B cell (primary cell): ENCODE measurements around the gene SMIM35. TPM values are rescaled to one million over a fixed set of nuclear protein-coding genes. Genes with fewer than 3 reads are reported as not detected.

ENCODE experiments used
- ATAC-seq: fragments of 200-7000 bp; cut with Tn5 transposase; one replicate; pipeline ENCODE4 v1.10.0; 2021; ENCODE audit warnings: low read depth, mild to moderate bottlenecking, moderate number of reproducible peaks, moderate library complexity
- CTCF ChIA-PET: fragments of 350-600 bp; sonication (Branson Sonifier 250); formaldehyde crosslinking; loops from one replicate; lab custom pipeline; 2021; ENCODE audit warnings: antibody characterized with exemption, inconsistent platforms; lab: Charles Lee
- POLR2A ChIA-PET: fragments of 350-600 bp; sonication (Branson Sonifier 250); formaldehyde crosslinking; loops from one replicate; lab custom pipeline; 2021; ENCODE audit warnings: antibody characterized with exemption; lab: Charles Lee
- DNase-seq: peaks from one replicate; pipeline ENCODE4 v3.0.0; 2013
- H2AFZ ChIP-seq: 2 replicates; pipeline ENCODE4 v1.6.1; 2012; ENCODE audit warnings: mild to moderate bottlenecking, low read depth, low read length; ENCODE audit not compliant: insufficient read depth, poor library complexity, severe bottlenecking
- H3K27ac ChIP-seq, 2 donors: 1 replicate in 1 of 2; 2 replicates in 1 of 2; pipeline ENCODE4 v1.5.1; 2012 to 2013; ENCODE audit warnings: low read length in 2 of 2, mild to moderate bottlenecking in 2 of 2, moderate library complexity in 1 of 2
- H3K27me3 ChIP-seq, 4 experiments: fragments of 200-600 bp in 1 of 4; sonication (generic) in 1 of 4; replicated peaks in 1 of 4; 1 replicate in 2 of 4; 2 replicates in 2 of 4; pipeline versions ENCODE4 v1.6.1 to v1.7.0; 2013 to 2016; ENCODE audit warnings: low read length in 3 of 4, mild to moderate bottlenecking in 2 of 4, mixed read lengths in 1 of 4, moderate library complexity in 1 of 4; ENCODE audit not compliant: insufficient read depth in 4 of 4, control insufficient read depth in 3 of 4; ENCODE audit errors: control extremely low read depth in 1 of 4
- H3K36me3 ChIP-seq, 2 experiments: replicated peaks in 1 of 2; 1 replicate in 1 of 2; 2 replicates in 1 of 2; pipeline versions ENCODE4 v1.6.1 to v1.7.1; 2013; ENCODE audit warnings: low read length in 1 of 2; ENCODE audit not compliant: insufficient read depth in 2 of 2, control insufficient read depth in 1 of 2; ENCODE audit errors: control extremely low read depth in 1 of 2, extremely low read depth in 1 of 2
- H3K4me1 ChIP-seq, 2 donors: fragments of 200-600 bp in 1 of 2; sonication (generic) in 1 of 2; 1 replicate in 1 of 2; 2 replicates in 1 of 2; pipeline versions ENCODE4 v1.5.1 to v1.6.1; 2013 to 2017; ENCODE audit warnings: low read length in 2 of 2; ENCODE audit not compliant: control insufficient read depth in 2 of 2, insufficient read depth in 2 of 2
- H3K4me2 ChIP-seq: replicated peaks from 2 replicates; pipeline ENCODE3; 2012; ENCODE audit warnings: mild to moderate bottlenecking, low read depth, low read length; ENCODE audit not compliant: poor library complexity, severe bottlenecking
- H3K4me3 ChIP-seq, 5 experiments: fragments of 200-600 bp in 1 of 5; sonication (generic) in 1 of 5; 1 replicate in 3 of 5; 2 replicates in 2 of 5; pipeline versions ENCODE4 v1.5.1 to v1.7.0; 2011 to 2016; ENCODE audit warnings: low read length in 4 of 5, mild to moderate bottlenecking in 4 of 5, low read depth in 2 of 5, control low read depth in 1 of 5, moderate library complexity in 1 of 5; ENCODE audit not compliant: insufficient read depth in 1 of 5; ENCODE audit errors: control extremely low read depth in 1 of 5, extremely low read depth in 1 of 5
- H3K79me2 ChIP-seq: fragments of 200-600 bp; sonication (generic); one replicate; pipeline ENCODE4 v1.6.0; 2016; ENCODE audit warnings: low read length; ENCODE audit not compliant: control insufficient read depth, insufficient read depth
- H3K9ac ChIP-seq: fragments of 200-600 bp; sonication (generic); 2 replicates; pipeline ENCODE4 v1.6.1; 2017; ENCODE audit warnings: mild to moderate bottlenecking, low read length, moderate library complexity
- H3K9me3 ChIP-seq, 3 donors: one replicate each; pipeline versions ENCODE4 v1.6.1 to v1.7.1; 2013; ENCODE audit warnings: low read length in 2 of 3; ENCODE audit not compliant: control insufficient read depth in 2 of 3, insufficient read depth in 1 of 3; ENCODE audit errors: control extremely low read depth in 1 of 3
- H4K20me1 ChIP-seq: 2 replicates; pipeline ENCODE4 v1.6.0; 2012; ENCODE audit warnings: mild to moderate bottlenecking, low read length; ENCODE audit not compliant: insufficient read depth, control insufficient read depth, poor library complexity, severe bottlenecking
- H3K27ac Mint-ChIP-seq: one replicate; pipeline ENCODE4 v1.8.0; 2021; ENCODE audit warnings: mixed read lengths
- H3K27me3 Mint-ChIP-seq: one replicate; pipeline ENCODE4 v1.8.0; 2021; ENCODE audit warnings: mixed read lengths
- H3K4me1 Mint-ChIP-seq: one replicate; pipeline ENCODE4 v1.8.0; 2021; ENCODE audit warnings: mixed read lengths
- H3K4me3 Mint-ChIP-seq: one replicate; pipeline ENCODE4 v1.8.0; 2021; ENCODE audit warnings: mixed read lengths
- H3K9me3 Mint-ChIP-seq: one replicate; pipeline ENCODE4 v1.8.0; 2022; ENCODE audit warnings: mixed read lengths; ENCODE audit not compliant: insufficient read depth
- EZH2 ChIP-seq: IDR thresholded peaks from 2 replicates; pipeline ENCODE4 v1.6.1; 2012; ENCODE audit warnings: borderline replicate concordance, low read depth, mild to moderate bottlenecking, moderate library complexity, low read length; ENCODE audit not compliant: insufficient read depth, poor library complexity, severe bottlenecking
- WGBS: methylation state at CpG from one replicate; pipeline ENCODE4 v1.1.5; 2013; ENCODE audit warnings: missing lambda C conversion rate; ENCODE audit not compliant: insufficient coverage; 5-methylcytosine and 5-hydroxymethylcytosine counted together
- intact Hi-C: fragments of 100-400 bp; cut with micrococcal nuclease; formaldehyde crosslinking; loops from one replicate; pipeline ENCODE4 v1.10.0; 2022
- polyA plus RNA-seq: library from polyadenylated mRNA; depleted of rRNA; stranded (reverse); fragments of >200 nt; gene quantifications from 2 replicates; pipeline ENCODE4 v1.2.3, GENCODE V29; 2012
- total RNA-seq, 2 donors: library from RNA; stranded (reverse); fragments of 120-200 nt in 1 of 2; gene quantifications; 1 replicate in 1 of 2; 2 replicates in 1 of 2; pipeline versions ENCODE4 v1.2.3 to v1.2.4, GENCODE V29; 2013 to 2022
- TF ChIP-seq, protein P1 (sequence below): fragments of 200-600 bp; IDR thresholded peaks from one replicate; pipeline ENCODE4 v1.8.0; 2022; ENCODE audit warnings: antibody characterized with exemption, mild to moderate bottlenecking

The SMIM35 gene
- total and polyA plus RNA-seq, 2 donors (not counting 1 experiment from before 2014, with no cell fraction given), result 1.3 to 4.5 TPM

DNA sequence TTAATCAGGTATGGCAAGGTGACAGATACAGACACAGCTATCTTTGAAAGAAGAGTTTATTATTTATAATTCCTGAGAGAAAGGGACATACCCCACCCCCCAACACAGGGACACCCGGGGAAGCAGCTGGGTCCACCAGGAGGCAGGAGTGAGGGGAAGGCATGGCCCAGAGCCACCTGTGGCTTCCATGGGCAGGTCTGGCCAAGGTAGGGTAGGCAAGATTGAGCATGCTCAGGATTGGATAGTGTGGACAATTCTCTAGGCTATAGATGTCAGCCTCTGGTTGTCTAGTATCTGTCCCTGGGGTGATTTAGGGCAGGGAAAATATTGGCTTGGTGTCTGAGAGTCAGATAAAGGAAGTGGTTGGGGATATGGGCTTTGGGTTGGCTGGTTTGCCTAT is 27.5 kb upstream of the SMIM35 start:
- H3K9ac ChIP-seq, result no peak overlapping the region
- H3K9me3 ChIP-seq, result no peaks in the 10 kb centered on the region
- H3K4me3 ChIP-seq, result no peak overlapping the region
- H3K4me1 Mint-ChIP-seq, result peaks cover 9% of the 10 kb centered on the region
- peaks cover 6 to 12% of the 10 kb centered on the region in 2 donors for H3K4me1 ChIP-seq
- TF ChIP-seq EZH2, result no peak
- no peaks in the 10 kb centered on the region for H3K9me3 Mint-ChIP-seq
- no CpG with 5 or more reads among the region's 1 CpG for WGBS
- no peak overlapping the region for H3K4me3 Mint-ChIP-seq
- no peak overlapping the region for H3K27ac ChIP-seq
- ChIA-PET POLR2A (no interaction called here), CTCF (no interaction called here)
- intact Hi-C loops, result no loop called here
- H4K20me1 ChIP-seq, result no peaks in the 10 kb centered on the region
- H3K79me2 ChIP-seq, result no peaks in the 10 kb centered on the region
- peaks cover 19% of the 10 kb centered on the region for H3K27me3 Mint-ChIP-seq
- no peak overlapping the region for H2AFZ ChIP-seq
- DNase-seq, result no peak
- H3K36me3 ChIP-seq, result no peaks in the 10 kb centered on the region
- H3K4me2 ChIP-seq, result no peak overlapping the region
- peaks cover 0 to 7% (median 2%) of the 10 kb centered on the region in 4 experiments for H3K27me3 ChIP-seq
- ATAC-seq, result no peak
- no peak overlapping the region for H3K27ac Mint-ChIP-seq

DNA sequence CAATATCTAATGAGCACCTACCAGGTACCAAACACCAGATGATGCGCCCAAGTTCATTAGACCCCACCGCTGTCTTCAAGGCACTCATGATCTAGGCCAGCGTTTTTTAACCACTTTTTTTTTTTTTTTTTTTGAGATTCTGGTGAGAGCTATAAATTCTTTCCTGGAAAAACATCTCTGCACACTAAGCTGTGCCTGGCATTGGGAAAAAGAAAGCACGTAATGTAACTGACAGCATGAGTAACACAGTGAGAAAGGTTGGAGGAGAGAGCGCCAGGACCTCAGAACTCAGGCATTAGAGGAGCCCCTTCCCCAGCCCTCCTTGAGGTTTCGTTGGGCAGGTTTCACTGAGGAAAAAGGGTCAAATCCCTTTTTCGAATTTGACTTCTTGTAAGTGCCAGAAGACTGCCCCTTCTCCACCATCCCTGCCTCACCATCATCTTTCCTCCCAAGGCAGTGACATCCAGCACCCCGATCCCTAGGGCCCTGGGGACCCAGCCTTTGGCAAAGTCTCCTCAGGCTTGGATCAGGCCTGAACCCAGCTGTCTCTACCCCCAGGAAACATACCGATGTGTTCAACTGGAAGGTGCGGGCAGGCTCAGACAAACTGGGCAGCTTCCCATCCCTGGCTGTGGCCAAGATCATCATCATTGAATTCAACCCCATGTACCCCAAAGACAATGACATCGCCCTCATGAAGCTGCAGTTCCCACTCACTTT is 26.1 kb upstream of the SMIM35 start:
- no peaks in the 10 kb centered on the region for H3K9me3 Mint-ChIP-seq
- ChIA-PET CTCF (interaction anchor here (0.6 kb wide), 1 partner anchor 22 kb away, joined by 3 read pairs; no protein-coding TSS in a partner anchor), POLR2A (no interaction called here)
- H3K4me3 Mint-ChIP-seq, result no peak overlapping the region
- Histone ChIP-seq H3K4me2 (no peak overlapping the region), H3K9me3 (no peaks in the 10 kb centered on the region), H4K20me1 (no peaks in the 10 kb centered on the region), H2AFZ (no peak overlapping the region), H3K9ac (no peak overlapping the region), H3K36me3 (no peaks in the 10 kb centered on the region), H3K79me2 (no peaks in the 10 kb centered on the region), H3K4me1 (peaks cover 5 to 7% of the 10 kb centered on the region in 2 donors), H3K4me3 (no peak overlapping the region), H3K27ac (no peak overlapping the region), H3K27me3 (peaks cover 0 to 7% (median 2%) of the 10 kb centered on the region in 4 experiments)
- H3K4me1 Mint-ChIP-seq, result peaks cover 4% of the 10 kb centered on the region
- 90% methylated on average over 9 of the region's 11 CpGs for WGBS
- H3K27me3 Mint-ChIP-seq, result peaks cover 22% of the 10 kb centered on the region
- H3K27ac Mint-ChIP-seq, result no peak overlapping the region
- intact Hi-C loops, result no loop called here
- ATAC-seq (no peak), DNase-seq (no peak)
- TF ChIP-seq EZH2, result no peak
- TF ChIP-seq, protein P1, sequence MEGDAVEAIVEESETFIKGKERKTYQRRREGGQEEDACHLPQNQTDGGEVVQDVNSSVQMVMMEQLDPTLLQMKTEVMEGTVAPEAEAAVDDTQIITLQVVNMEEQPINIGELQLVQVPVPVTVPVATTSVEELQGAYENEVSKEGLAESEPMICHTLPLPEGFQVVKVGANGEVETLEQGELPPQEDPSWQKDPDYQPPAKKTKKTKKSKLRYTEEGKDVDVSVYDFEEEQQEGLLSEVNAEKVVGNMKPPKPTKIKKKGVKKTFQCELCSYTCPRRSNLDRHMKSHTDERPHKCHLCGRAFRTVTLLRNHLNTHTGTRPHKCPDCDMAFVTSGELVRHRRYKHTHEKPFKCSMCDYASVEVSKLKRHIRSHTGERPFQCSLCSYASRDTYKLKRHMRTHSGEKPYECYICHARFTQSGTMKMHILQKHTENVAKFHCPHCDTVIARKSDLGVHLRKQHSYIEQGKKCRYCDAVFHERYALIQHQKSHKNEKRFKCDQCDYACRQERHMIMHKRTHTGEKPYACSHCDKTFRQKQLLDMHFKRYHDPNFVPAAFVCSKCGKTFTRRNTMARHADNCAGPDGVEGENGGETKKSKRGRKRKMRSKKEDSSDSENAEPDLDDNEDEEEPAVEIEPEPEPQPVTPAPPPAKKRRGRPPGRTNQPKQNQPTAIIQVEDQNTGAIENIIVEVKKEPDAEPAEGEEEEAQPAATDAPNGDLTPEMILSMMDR, result no peak
